Measurements from ENCODE around the gene SLC43A2.
"Not testable (repeated sequence)": the region's sequence is repeated elsewhere in the genome, so short reads cannot be mapped to it uniquely, and the experiment has no call there.

The SLC43A2 gene

DNA sequence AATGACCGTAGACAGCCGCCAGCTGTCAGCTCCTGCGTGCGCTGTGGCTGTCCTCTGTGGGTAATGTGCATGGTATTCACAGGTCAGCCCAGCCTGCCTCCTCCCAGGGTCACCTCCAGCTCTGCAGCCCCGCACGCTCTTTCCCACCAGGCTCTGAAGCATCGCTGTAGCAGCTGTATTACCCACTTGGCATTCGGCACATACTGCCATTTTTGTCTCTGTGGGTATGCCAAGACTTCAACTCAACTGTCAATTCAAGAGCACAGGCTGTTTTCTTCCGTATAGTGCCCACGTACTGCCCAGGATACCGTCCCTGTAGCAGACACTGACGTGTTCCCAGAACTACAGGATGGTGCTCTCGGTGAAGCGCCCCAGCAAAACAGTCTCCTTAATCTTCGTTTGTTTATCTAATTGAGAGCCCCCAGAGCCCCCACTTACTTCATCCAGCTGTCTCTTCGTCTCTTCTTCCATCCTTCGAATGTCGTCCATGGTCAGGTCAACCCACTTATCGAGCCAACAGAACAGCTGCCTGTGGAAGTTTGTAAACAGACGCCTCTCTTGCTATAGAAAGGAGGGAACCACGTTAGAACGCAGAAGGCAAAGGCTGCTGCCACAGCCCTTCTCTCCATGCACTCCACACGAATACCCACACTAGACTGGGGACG, 94.8 kb downstream of the SLC43A2 start:
- DNase-seq, result no peak

DNA sequence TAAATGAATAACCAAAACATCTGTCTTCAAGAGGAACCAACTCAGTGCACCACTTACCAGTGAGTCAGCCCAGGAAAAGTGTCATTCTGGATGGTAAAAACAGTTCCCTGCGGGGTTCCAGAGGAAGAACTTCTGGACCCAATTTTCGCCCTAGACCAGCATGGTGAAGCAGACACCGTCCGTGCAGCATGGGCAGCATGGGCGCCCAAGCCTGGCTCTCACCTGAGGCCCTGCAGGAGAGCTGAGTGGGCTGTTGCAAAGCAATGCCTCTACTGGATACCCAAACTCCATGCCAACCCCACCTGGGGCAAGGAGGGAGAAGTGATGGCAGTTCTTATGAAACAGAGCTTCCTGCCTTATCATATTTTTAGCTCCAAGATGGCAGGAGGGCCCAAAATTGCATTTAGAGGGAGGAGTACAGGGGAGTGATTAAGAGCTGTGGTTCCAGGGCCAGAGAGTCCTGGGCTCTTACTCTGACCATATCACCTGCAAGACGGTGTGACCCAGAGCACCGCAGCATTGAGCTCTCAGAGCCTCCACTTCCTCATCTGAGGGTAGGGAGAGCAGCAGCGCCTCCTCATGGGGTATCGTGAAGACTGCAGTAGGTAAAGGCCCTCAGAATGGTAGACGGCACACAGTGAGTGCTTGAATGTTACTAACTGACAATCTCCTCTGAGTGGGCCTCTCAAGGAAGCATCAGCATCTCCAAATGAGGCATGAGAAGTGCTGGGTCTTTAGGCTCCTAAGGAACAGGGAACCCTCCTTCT, 95.6 kb downstream of the SLC43A2 start:
- DNase-seq, result no peak

DNA sequence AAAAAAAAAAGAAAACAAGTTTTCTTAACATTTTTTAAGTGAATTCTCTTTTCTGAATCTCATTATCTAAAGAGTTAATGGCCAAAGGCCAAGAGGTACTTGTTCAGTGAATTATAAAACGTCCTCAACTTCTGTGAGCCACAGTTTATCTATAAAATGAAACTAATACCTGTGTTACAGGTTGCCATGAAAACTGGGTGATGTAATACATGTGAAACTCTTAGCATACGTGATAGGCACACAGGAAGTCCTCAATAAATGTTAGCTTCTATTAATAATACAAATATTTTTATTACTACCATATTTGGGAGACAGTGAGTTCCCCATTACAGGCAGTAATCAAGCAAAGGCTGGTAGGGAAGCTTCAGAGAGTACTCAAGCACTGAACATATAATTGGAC, 98.8 kb downstream of the SLC43A2 start:
- no peak for DNase-seq

DNA sequence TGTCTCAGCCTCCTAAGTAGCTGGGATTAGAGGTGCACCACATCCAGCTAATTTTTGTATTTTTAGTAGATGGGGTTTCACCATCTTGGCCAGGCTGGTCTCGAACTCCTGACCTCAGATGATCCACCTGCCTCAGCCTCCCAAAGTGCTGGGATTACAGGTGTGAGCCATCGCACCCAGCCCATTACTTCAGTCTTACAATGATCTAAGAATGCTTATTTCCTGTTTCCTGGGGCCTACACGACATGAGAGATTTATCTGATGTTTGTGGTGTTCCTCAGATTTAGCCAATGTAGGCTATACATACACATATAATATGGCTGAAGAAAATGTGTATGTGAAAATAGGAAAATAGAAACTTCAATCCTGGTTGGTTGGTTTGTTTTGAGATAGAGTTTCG, 101.8 kb downstream of the SLC43A2 start:
- DNase-seq, result not testable (repeated sequence)

DNA sequence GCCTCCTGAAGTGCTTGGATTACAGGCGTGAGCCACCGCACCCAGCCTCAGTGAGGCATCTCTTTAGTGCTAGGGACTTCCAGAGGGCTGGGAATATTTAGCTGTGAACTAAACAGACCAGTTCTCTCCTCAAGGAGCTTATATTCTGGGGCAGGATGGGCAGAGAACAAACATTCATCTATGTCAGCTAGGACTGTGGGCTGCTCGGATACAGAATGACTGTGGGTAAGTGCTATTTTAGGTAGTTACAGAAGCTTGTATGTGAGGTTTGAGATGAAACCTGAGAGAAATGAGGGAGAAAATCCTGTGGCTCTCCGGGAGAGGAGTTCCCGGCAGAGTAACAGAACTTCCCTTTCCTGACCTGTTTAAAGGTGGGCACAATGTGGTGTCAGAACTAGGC, 106.0 kb downstream of the SLC43A2 start:
- DNase-seq, result no peak

DNA sequence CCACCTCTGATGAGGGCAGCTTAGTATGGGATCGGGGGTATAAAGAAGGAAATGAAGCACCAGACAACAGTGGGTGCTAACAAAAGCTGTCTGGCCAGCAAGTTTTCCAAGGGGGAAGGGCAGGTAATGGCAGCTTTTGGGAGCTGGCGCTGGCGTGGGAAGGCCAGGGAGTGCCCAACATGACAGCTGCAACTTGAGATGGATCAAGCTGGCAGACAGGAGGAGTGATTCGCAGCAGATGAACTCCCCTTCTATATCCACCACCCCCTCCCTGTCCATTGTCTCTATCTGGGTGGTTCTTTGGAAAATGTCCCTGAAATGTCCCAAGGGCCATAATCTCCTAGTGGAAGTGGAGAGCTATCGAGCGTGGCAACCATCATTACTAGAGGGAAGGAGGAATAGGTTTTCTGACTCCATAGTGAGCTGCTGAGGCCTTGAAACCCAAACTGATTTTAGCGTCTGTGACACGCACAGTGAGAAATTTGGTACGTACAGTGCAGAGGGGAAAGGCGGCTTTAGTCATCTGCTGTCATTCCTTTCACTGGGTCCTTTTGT, 107.5 kb downstream of the SLC43A2 start:
- DNase-seq, result no peak

DNA sequence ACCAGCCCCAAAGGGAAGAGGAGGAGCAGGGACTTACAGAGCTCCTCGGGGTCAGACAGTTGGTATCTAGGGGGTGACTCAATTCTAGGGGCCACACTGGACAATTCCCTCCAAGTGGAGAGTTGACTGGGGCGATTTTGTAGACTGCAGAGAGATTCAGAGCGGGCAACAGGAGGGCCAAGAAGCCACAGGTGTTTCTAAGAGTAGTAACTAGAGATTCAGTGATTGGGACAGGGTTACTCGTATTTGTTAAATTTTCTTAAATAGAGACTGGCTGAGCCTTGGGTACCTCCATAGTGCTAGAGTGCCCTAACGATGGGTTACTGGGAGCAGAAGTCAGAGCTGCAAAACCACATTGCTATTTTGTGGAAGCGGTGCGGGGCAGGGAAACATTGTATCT, 109.0 kb downstream of the SLC43A2 start:
- DNase-seq, result no peak

Data from GF-D8 (cell line).